GM23248 (cell line): Measurements from ENCODE around the gene PCSK4. TPM values are rescaled to one million over a fixed set of nuclear protein-coding genes. Genes with fewer than 3 reads are reported as not detected.

Experiments used
- DNase-seq: peaks from one replicate; pipeline ENCODE4 v3.0.0-alpha.2; 2015
- H2AFZ ChIP-seq: fragments of 200-600 bp; sonication (generic); 2 replicates; pipeline ENCODE4 v1.6.1; 2016; ENCODE audit warnings: antibody characterized with exemption
- H3F3A ChIP-seq: fragments of 200-600 bp; sonication (generic); 2 replicates; pipeline ENCODE4 v1.6.1; 2016; ENCODE audit warnings: mild to moderate bottlenecking, antibody characterized with exemption, mixed run types; ENCODE audit not compliant: insufficient read depth
- H3K27ac ChIP-seq: fragments of 200-600 bp; sonication (generic); 2 replicates; pipeline ENCODE4 v1.5.1; 2016; ENCODE audit warnings: mild to moderate bottlenecking
- H3K27me3 ChIP-seq: fragments of 200-600 bp; sonication (generic); replicated peaks from 2 replicates; pipeline ENCODE4 v1.6.1; 2016; ENCODE audit warnings: mild to moderate bottlenecking; ENCODE audit not compliant: insufficient read depth
- H3K36me3 ChIP-seq: fragments of 200-600 bp; sonication (generic); 2 replicates; pipeline ENCODE4 v1.6.1; 2016; ENCODE audit warnings: low read depth, mild to moderate bottlenecking
- H3K4me1 ChIP-seq: fragments of 200-600 bp; sonication (generic); 2 replicates; pipeline ENCODE4 v1.6.1; 2016; ENCODE audit warnings: mild to moderate bottlenecking; ENCODE audit not compliant: insufficient read depth
- H3K4me2 ChIP-seq: fragments of 200-600 bp; sonication (generic); one replicate; pipeline ENCODE4 v1.6.1; 2016; ENCODE audit warnings: mild to moderate bottlenecking; ENCODE audit not compliant: unreplicated experiment
- H3K4me3 ChIP-seq: fragments of 200-600 bp; sonication (generic); 2 replicates; pipeline ENCODE4 v1.5.1; 2016; ENCODE audit warnings: mild to moderate bottlenecking
- H3K79me2 ChIP-seq: fragments of 200-600 bp; sonication (generic); 2 replicates; pipeline ENCODE4 v1.6.1; 2016; ENCODE audit warnings: mild to moderate bottlenecking; ENCODE audit not compliant: insufficient read depth
- H3K9ac ChIP-seq: fragments of 200-600 bp; sonication (generic); 2 replicates; pipeline ENCODE4 v1.6.1; 2016; ENCODE audit warnings: mild to moderate bottlenecking
- H3K9me2 ChIP-seq: fragments of 200-600 bp; sonication (generic); 2 replicates; pipeline ENCODE4 v1.6.1; 2016; ENCODE audit warnings: mixed run types, mild to moderate bottlenecking, moderate library complexity; ENCODE audit not compliant: insufficient read depth
- H3K9me3 ChIP-seq: fragments of 200-600 bp; sonication (generic); one replicate; pipeline ENCODE4 v1.6.1; 2017; ENCODE audit warnings: low read depth
- H4K20me1 ChIP-seq: fragments of 200-600 bp; sonication (generic); 2 replicates; pipeline ENCODE4 v1.6.0; 2016; ENCODE audit not compliant: insufficient read depth
- EZH2 ChIP-seq: fragments of 200-600 bp; sonication (generic); IDR thresholded peaks from 2 replicates; pipeline ENCODE4 v1.6.1; 2018; ENCODE audit warnings: antibody characterized with exemption, mild to moderate bottlenecking; ENCODE audit not compliant: insufficient read depth, poor library complexity, severe bottlenecking
- EZH2phosphoT487 ChIP-seq: fragments of 200-600 bp; sonication (generic); IDR thresholded peaks from 2 replicates; pipeline ENCODE4 v1.6.1; 2018; ENCODE audit warnings: antibody characterized with exemption, moderate library complexity, mild to moderate bottlenecking, low read depth; ENCODE audit not compliant: insufficient read depth
- WGBS, 2 experiments: methylation state at CpG; one replicate each; pipeline ENCODE4 v1.1.6; 2015 to 2017; ENCODE audit warnings: low lambda C conversion rate in 2 of 2, low coverage in 1 of 2; ENCODE audit errors: missing lambda C conversion rate in 2 of 2; 5-methylcytosine and 5-hydroxymethylcytosine counted together
- in situ Hi-C: fragments of 300-500 bp; cut with MboI; formaldehyde crosslinking; loops from 2 replicates; pipeline ENCODE4 v1.15.0; 2020
- polyA plus RNA-seq: library from polyadenylated mRNA; unstranded; fragments of >200 nt; fragmentation: Nextera tagmentation; extraction: Ambion mirVana; gene quantifications from 2 replicates; pipeline ENCODE4 v1.2.1, GENCODE V29; 2016
- total RNA-seq: library from RNA; depleted of rRNA; stranded (reverse); fragments of >200 nt; shearing (Covaris generic); gene quantifications from 2 replicates; pipeline ENCODE4 v1.2.3, GENCODE V29; 2014

The PCSK4 gene
- total and polyA plus RNA-seq, 2 experiments from 2014 or later, result 0.28 to 0.76 TPM

- in situ Hi-C loops, result no loop called here
- Histone ChIP-seq H3K4me3 (no peak overlapping the region), H3K4me2 (no peak overlapping the region), H3F3A (no peaks in the 10 kb centered on the region), H3K36me3 (no peaks in the 10 kb centered on the region), H3K27me3 (no peaks in the 10 kb centered on the region), H3K79me2 (no peaks in the 10 kb centered on the region), H4K20me1 (no peaks in the 10 kb centered on the region), H3K9me2 (no peaks in the 10 kb centered on the region), H3K9me3 (no peaks in the 10 kb centered on the region), H3K4me1 (no peaks in the 10 kb centered on the region), H3K9ac (no peak overlapping the region), H2AFZ (no peak overlapping the region), H3K27ac (no peak overlapping the region)
- WGBS, 2 experiments, result 52 to 64% methylated on average over 18 to 25 of the region's 25 CpGs
- no peak for DNase-seq
- TF ChIP-seq EZH2, result no peak
- no peak for TF ChIP-seq EZH2phosphoT487
Measured at GRCh38 chr19:1497578-1498235, 7.6 kb upstream of the PCSK4 start.

GRCh38 chr19:1496714-1497577 lies 6.8 kb upstream of the PCSK4 start:
- H3K4me3 ChIP-seq, result no peak overlapping the region
- DNase-seq, result no peak
- no peak for TF ChIP-seq EZH2phosphoT487
- TF ChIP-seq EZH2, result no peak
- H3K27me3 ChIP-seq, result no peaks in the 10 kb centered on the region
- no peaks in the 10 kb centered on the region for H3K9me2 ChIP-seq
- no peaks in the 10 kb centered on the region for H3F3A ChIP-seq
- no peak overlapping the region for H3K4me2 ChIP-seq
- H3K36me3 ChIP-seq, result no peaks in the 10 kb centered on the region
- in situ Hi-C loops, result no loop called here
- H3K9me3 ChIP-seq, result no peaks in the 10 kb centered on the region
- H3K4me1 ChIP-seq, result no peaks in the 10 kb centered on the region
- H3K79me2 ChIP-seq, result no peaks in the 10 kb centered on the region
- no peak overlapping the region for H3K9ac ChIP-seq
- no peak overlapping the region for H2AFZ ChIP-seq
- H4K20me1 ChIP-seq, result no peaks in the 10 kb centered on the region
- H3K27ac ChIP-seq, result no peak overlapping the region
- WGBS, 2 experiments, result 54 to 64% methylated on average over 37 to 38 of the region's 39 CpGs

- in situ Hi-C loops, result no loop called here
- no peaks in the 10 kb centered on the region for H4K20me1 ChIP-seq
- DNase-seq, result no peak
- H3K36me3 ChIP-seq, result no peaks in the 10 kb centered on the region
- no peaks in the 10 kb centered on the region for H3K9me3 ChIP-seq
- no peaks in the 10 kb centered on the region for H3F3A ChIP-seq
- no peak overlapping the region for H3K4me3 ChIP-seq
- no peak overlapping the region for H3K4me2 ChIP-seq
- H3K9ac ChIP-seq, result no peak overlapping the region
- no peak overlapping the region for H3K27ac ChIP-seq
- no peaks in the 10 kb centered on the region for H3K27me3 ChIP-seq
- no peaks in the 10 kb centered on the region for H3K9me2 ChIP-seq
- no peaks in the 10 kb centered on the region for H3K4me1 ChIP-seq
- WGBS, 2 experiments, result 58 to 70% methylated on average over 16 to 39 of the region's 40 CpGs
- no peak overlapping the region for H2AFZ ChIP-seq
- no peaks in the 10 kb centered on the region for H3K79me2 ChIP-seq
- TF ChIP-seq EZH2 (no peak), EZH2phosphoT487 (no peak)
Measured at GRCh38 chr19:1495799-1496713, 5.9 kb upstream of the PCSK4 start.
